ENCODE results near the gene MAGEA9. TPM values are rescaled to one million over a fixed set of nuclear protein-coding genes. Genes with fewer than 3 reads are reported as not detected.

MAGEA9 gene
- total and polyA plus RNA-seq, 5 donors from 2014 or later, result not detected

Other genes starting within 250 kb of the MAGEA9 start
- gene EOLA1, start 240.9 kb upstream of the MAGEA9 start, total RNA-seq, result 81.3 TPM
- 10 to 100 TPM; 25.6 to 37.7 (median 32.3) TPM for gene EOLA1, start 240.9 kb upstream of the MAGEA9 start, polyA plus RNA-seq
- gene HSFX3, start 232.0 kb upstream of the MAGEA9 start, total RNA-seq, result not detected
- not detected for gene HSFX3, start 232.0 kb upstream of the MAGEA9 start, polyA plus RNA-seq
- gene MAGEA9B, start 194.5 kb upstream of the MAGEA9 start, total RNA-seq, result not detected
- gene MAGEA9B, start 194.5 kb upstream of the MAGEA9 start, polyA plus RNA-seq, result not detected
- not detected for gene HSFX2, start 186.6 kb upstream of the MAGEA9 start, total RNA-seq
- gene HSFX2, start 186.6 kb upstream of the MAGEA9 start, polyA plus RNA-seq, result not detected
- gene TMEM185A, start 150.1 kb upstream of the MAGEA9 start, total RNA-seq, result 19.5 TPM
- gene TMEM185A, start 150.1 kb upstream of the MAGEA9 start, polyA plus RNA-seq, result 10 to 100 TPM; 16.2 to 21.9 (median 19.9) TPM
- not detected for gene MAGEA11, start 69.9 kb upstream of the MAGEA9 start, total RNA-seq
- not detected for gene MAGEA11, start 69.9 kb upstream of the MAGEA9 start, polyA plus RNA-seq
- 0.32 TPM for gene HSFX1, start 7.9 kb upstream of the MAGEA9 start, total RNA-seq
- gene HSFX1, start 7.9 kb upstream of the MAGEA9 start, polyA plus RNA-seq, result under 1 TPM in 2 of 4 donors, not detected in 2; 0.08 TPM
- gene MAGEA8, start 99.3 kb downstream of the MAGEA9 start, total RNA-seq, result not detected
- gene MAGEA8, start 99.3 kb downstream of the MAGEA9 start, polyA plus RNA-seq, result not detected
- gene HSFX4, start 147.6 kb downstream of the MAGEA9 start, total RNA-seq, result not detected
- not detected for gene HSFX4, start 147.6 kb downstream of the MAGEA9 start, polyA plus RNA-seq
- gene EOLA2, start 156.6 kb downstream of the MAGEA9 start, total RNA-seq, result 62.5 TPM
- 10 to 100 TPM; 32.1 to 35.9 (median 34.2) TPM for gene EOLA2, start 156.6 kb downstream of the MAGEA9 start, polyA plus RNA-seq

Measured in CD4-positive, CD25-positive, alpha-beta regulatory T cell (primary cell).